Inflammatory macrophage (primary cell): ENCODE data around the gene TP53AIP1.

ENCODE experiments used
- DNase-seq, 2 donors: peaks; one replicate each; pipeline ENCODE4 v3.0.0-alpha.2; 2020 to 2022

The TP53AIP1 gene

GRCh38 chr11:128889657-128890213 lies 52.9 kb downstream of the TP53AIP1 start:
- DNase-seq: no peak

- no peak for DNase-seq
Measured at GRCh38 chr11:128888034-128888985, 54.4 kb downstream of the TP53AIP1 start.

- DNase-seq: no peak
Measured at GRCh38 chr11:128886406-128887124, 56.1 kb downstream of the TP53AIP1 start.
